ENCODE results near the gene FGFR1OP2. TPM values are rescaled to one million over a fixed set of nuclear protein-coding genes. Genes with fewer than 3 reads are reported as not detected.
"Not testable (repeated sequence)": the region's sequence is repeated elsewhere in the genome, so short reads cannot be mapped to it uniquely, and the experiment has no call there.

FGFR1OP2 gene
- 10 to 100 TPM; 28.3 to 55.4 (median 44.8) TPM for total RNA-seq

DNA sequence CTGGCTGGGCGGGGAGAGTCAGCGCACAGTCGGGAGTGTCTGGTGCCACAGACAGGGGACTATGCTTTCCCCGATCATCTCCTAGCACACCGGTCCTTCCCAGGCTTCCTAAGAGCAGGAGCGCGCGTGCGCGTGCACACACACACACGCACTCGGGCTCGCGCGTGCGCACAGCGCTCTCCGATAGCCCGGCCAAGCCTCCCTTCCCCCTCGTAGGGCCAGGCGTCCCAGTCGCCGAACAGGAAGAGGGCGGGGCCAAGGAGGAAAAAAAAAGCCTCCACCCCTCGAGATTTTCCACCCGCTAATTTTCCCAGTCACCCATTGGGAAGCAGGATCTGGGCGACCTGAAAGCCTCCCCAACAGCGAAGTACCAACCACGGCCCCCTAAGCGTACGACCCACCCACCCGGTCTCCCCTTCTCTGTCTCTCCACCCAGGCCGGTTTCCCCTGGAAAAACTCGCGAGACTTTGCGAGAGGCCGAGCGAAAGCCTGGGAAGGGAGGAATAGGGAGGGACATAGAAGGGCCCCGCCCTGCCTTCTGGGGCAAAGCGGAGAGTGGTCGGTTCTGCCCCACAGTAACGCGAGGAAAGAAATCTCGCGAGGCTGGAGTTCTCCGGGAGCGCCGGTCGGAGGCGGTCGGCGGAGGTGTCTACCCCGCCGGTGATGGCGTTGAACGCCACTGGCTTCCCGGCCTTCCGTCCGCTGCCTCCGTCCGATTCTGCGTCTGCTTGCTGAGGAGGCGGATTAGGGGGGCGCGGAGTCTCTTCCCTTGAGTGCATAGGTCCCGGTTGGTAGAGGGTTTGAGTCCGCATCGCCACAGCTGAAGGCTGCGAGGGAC is at the start of gene FGFR1OP2, which contains the start of gene INTS13:
Gene FGFR1OP2, plus strand, starts transcription at position 608 of the 838 bp plus-strand sequence. CDS start 15,689 bp downstream, outside the sequence.
Gene INTS13, minus strand, starts transcription at position 119 of the 838 bp plus-strand sequence. CDS start 1,178 bp downstream, outside the sequence.
- H3K4me3 ChIP-seq = peak within 1 kb of the TSS; percentile 55 to 83 (median 74)
- peak; percentile 90 to 95 (median 94) for ATAC-seq (replicated peaks in 6 of 8)
- in situ Hi-C loops (cut with MboI; ENCODE audit: low pct_unique_long_range_greater_than_20kb in 2 of 9, low sequenced_read_pairs in 9 of 9, unreplicated experiment in 9 of 9) = no loop called here
- WGBS, 10 experiments = 0 to 5% (median 0%) methylated on average over 1 to 16 of the region's 69 CpGs; no CpG with 5 or more reads in 3 of the 10 experiments
- peak within 1 kb of the TSS; percentile 98 to 99 for H3K27ac ChIP-seq
- H3K4me1 ChIP-seq (replicated peaks in 1 of 2) = peaks cover 9 to 13% of the 10 kb centered on the region in 2 donors

DNA sequence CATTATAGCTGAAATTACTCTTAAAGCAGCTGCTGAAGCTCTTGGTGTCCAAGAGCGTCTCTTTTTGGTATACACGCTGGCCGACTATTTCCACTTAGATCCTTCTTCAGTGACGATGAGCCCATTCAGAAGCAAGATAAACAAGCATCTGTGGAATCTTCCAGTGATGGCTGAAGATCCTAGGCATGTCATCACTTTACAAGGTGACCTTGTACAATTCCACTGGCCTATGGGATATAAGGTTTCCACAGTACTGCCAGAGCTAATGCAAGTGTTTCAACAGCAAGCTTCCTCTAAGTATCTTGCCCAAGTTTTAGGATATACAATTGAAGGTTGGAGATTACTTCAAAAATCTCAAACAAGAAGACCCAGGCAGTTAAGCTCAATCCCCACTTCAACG is 47.5 kb upstream of the FGFR1OP2 start:
- Histone ChIP-seq H3K4me1 (replicated peaks in 1 of 2) (no peaks in the 10 kb centered on the region), H3K27ac (no peak overlapping the region), H3K4me3 (no peak overlapping the region)
- WGBS, 10 experiments = 88 to 100% (median 93%) methylated on average over 2 to 5 of the region's 5 CpGs; no CpG with 5 or more reads in 5 of the 10 experiments
- in situ Hi-C loops (cut with MboI; ENCODE audit: low pct_unique_long_range_greater_than_20kb in 2 of 9, low sequenced_read_pairs in 9 of 9, unreplicated experiment in 9 of 9) = no loop called here
- ATAC-seq (replicated peaks in 6 of 8) = no peak

DNA sequence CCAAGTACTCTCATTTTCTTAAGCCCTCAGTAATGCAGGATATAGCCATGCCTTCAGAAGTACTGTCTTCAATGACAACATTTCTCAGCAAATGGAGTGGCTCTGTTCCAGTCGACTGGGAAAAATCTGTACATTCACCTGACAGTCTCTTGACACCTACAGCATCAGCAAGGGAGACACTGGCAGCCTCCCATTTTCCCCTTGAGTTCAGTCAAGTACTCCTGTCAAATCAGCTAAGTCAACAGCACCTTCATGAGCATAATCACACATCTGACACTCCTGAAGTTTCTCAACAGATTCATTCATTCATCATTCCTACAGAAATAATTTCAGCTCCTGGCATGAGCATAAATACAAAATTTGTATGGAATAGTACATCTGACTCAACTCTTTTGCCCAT is 46.6 kb upstream of the FGFR1OP2 start:
- Histone ChIP-seq H3K4me1 (replicated peaks in 1 of 2) (no peaks in the 10 kb centered on the region), H3K4me3 (no peak overlapping the region), H3K27ac (no peak overlapping the region)
- 20 to 83% (median 71%) methylated on average over 1 of the region's 1 CpG; no CpG with 5 or more reads in 4 of the 10 experiments for WGBS, 10 experiments
- no peak for ATAC-seq (replicated peaks in 6 of 8)
- in situ Hi-C loops (cut with MboI; ENCODE audit: low pct_unique_long_range_greater_than_20kb in 2 of 9, low sequenced_read_pairs in 9 of 9, unreplicated experiment in 9 of 9) = no loop called here

DNA sequence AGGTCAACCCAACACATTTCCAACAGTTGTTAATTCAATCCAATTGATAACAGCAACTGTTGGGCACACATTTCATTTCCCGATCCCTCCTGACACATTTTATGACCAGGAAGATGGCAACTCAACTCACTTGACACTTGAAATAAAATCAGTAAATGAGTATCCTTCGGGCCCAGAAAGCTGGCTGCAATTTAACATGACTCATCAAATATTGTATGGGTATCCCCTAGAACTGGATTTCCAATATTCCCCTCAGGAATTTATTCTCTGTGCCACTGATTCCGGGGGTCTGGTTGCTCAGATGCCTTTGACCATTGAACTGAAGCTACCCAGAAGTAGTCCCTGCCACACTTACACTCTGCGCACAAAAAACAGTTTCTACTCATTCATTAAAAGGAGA is 42.6 kb upstream of the FGFR1OP2 start:
- no peak overlapping the region for H3K4me3 ChIP-seq
- ATAC-seq (replicated peaks in 6 of 8) = no peak
- 77 to 100% (median 95%) methylated on average over 1 to 4 of the region's 4 CpGs for WGBS, 10 experiments
- in situ Hi-C loops (cut with MboI; ENCODE audit: low pct_unique_long_range_greater_than_20kb in 2 of 9, low sequenced_read_pairs in 9 of 9, unreplicated experiment in 9 of 9) = no loop called here
- H3K27ac ChIP-seq = no peak overlapping the region
- peaks cover 0 to 4% of the 10 kb centered on the region in 2 donors for H3K4me1 ChIP-seq (replicated peaks in 1 of 2)

DNA sequence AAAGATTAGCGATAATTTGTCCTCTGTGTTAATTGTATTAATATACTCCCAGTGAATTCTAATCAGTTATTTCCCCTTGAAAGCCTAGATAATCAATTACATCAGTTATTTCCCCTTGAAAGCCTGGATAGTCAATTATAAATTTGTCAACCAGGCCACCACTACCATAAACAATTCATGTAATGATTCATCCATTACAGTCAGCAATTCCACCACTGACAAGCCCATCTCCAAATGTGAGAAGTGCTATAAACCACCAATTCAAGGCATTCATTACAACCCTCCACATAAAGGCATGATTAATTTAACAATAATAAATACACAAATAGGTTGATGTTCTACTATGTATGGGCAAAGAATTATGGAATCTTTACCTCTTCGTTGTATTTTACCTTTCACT is 41.4 kb upstream of the FGFR1OP2 start:
- Histone ChIP-seq H3K4me1 (replicated peaks in 1 of 2) (peaks cover 0 to 4% of the 10 kb centered on the region in 2 donors), H3K4me3 (no peak overlapping the region), H3K27ac (no peak overlapping the region)
- WGBS, 10 experiments = 71 to 100% (median 95%) methylated on average over 1 to 2 of the region's 2 CpGs
- in situ Hi-C loops (cut with MboI; ENCODE audit: low pct_unique_long_range_greater_than_20kb in 2 of 9, low sequenced_read_pairs in 9 of 9, unreplicated experiment in 9 of 9) = no loop called here
- peak in 1 of 8 experiments; percentile 28 for ATAC-seq (replicated peaks in 6 of 8)

DNA sequence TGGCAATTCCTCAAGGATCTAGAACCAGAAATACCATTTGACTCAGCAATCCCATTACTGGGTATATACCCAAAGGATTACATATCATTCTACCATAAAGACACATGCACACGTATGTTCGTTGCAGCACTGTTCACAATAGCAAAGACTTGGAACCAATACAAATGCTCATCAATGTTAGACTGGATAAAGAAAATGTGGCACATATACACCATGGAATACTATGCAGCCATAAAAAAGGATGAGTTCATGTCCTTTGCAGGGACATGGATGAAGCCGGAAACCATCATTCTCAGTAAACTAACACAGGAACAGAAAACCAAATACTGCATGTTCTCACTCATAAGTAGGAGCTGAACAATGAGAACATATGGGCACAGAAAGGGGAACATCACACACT is 34.9 kb upstream of the FGFR1OP2 start:
- H3K4me1 ChIP-seq (replicated peaks in 1 of 2); H3K27ac ChIP-seq; H3K4me3 ChIP-seq; ATAC-seq (replicated peaks in 6 of 8); in situ Hi-C loops (cut with MboI; ENCODE audit: low pct_unique_long_range_greater_than_20kb in 2 of 9, low sequenced_read_pairs in 9 of 9, unreplicated experiment in 9 of 9): not testable (repeated sequence)
- WGBS, 10 experiments = no CpG with 5 or more reads among the region's 3 CpGs

DNA sequence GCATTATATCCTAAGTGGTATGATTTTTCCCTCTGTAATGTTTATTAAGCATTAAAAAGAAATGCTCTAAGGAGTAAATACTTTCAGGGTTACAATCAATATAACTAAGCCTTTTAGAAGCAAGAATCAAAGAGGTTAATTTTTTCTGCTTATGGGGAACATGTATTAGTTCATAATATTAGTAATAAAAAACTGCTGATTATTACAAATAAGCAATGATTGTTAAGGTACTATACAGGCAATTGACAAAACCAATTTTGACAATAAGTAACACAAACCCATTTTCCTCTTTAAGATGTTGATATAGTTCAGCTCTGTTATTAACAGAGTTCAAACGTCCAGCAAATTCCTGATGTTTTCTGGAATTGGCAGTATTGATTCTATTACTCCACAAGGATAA is 32.2 kb upstream of the FGFR1OP2 start:
- no peak for ATAC-seq (replicated peaks in 6 of 8)
- 50 to 100% (median 73%) methylated on average over 1 of the region's 1 CpG; no CpG with 5 or more reads in 1 of the 10 experiments for WGBS, 10 experiments
- Histone ChIP-seq H3K4me1 (replicated peaks in 1 of 2) (no peaks in the 10 kb centered on the region), H3K27ac (no peak overlapping the region), H3K4me3 (no peak overlapping the region)
- in situ Hi-C loops (cut with MboI; ENCODE audit: low pct_unique_long_range_greater_than_20kb in 2 of 9, low sequenced_read_pairs in 9 of 9, unreplicated experiment in 9 of 9) = no loop called here

DNA sequence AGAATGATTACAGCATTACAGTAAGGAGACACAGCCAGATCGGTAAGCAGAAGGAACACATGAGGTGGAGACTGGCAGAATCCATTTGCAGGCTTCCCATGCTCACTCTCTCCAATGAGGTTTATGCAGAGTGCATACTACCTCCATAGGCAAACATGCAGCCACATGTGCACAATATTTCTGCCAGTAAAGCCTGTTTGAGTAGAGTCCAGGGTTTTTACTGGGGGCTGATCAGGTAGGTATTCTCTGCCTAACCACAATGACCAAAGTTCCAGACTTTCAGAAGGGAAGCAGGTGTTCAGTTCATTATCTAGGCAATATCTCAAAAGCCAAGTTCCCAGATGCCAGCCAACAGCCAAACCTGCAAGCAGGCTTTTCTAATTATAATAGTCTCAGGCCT is 31.6 kb upstream of the FGFR1OP2 start:
- peak in 1 of 8 experiments; percentile 74 for ATAC-seq (replicated peaks in 6 of 8)
- WGBS, 10 experiments = 33 to 89% (median 67%) methylated on average over 1 of the region's 1 CpG; no CpG with 5 or more reads in 6 of the 10 experiments
- Histone ChIP-seq H3K27ac (no peak overlapping the region), H3K4me3 (no peak overlapping the region), H3K4me1 (replicated peaks in 1 of 2) (no peaks in the 10 kb centered on the region)
- in situ Hi-C loops (cut with MboI; ENCODE audit: low pct_unique_long_range_greater_than_20kb in 2 of 9, low sequenced_read_pairs in 9 of 9, unreplicated experiment in 9 of 9) = no loop called here

DNA sequence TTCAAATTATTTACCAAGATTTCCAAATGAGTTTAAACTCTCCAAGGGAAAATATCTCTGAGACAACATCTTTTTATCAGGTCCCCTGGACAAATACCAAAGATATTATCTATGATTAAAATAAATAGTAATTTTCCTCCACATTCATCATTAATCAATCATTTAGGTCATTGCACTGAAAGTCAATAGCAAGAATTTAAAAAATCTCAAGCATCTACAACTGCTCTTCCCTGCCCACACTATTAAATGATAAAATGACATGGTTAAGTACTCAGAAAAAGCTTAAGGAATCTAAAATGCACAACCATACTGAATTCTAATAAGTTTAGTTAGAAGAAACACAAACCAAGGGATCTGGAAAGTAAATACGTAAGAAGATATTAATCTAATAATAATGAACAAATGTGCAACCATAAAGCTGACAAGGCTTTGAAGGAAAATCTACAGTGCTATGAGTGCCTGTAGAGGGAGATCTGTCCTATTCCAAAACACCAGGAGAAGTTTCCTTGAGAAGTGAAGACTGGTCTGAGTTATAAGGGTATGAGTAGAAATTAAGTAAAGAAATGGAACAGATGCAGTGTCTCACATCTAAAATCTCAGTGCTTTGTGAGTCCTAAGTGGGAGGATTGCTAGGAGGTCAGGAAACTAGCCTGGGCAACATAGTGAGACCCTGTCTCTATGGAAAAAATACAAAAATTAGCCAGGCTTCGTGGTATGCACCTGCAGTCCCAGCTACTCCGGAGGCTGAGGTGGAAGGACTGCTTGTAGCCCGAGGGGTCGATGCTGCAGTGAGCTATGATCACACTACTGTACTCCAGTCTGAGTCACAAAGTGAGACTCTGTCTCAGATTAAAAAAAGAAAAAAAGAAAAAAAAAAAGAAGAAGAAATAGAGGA is 19.7 kb upstream of the FGFR1OP2 start:
- peak in 1 of 8 experiments; percentile 36 for ATAC-seq (replicated peaks in 6 of 8)
- no peak overlapping the region for H3K27ac ChIP-seq
- H3K4me3 ChIP-seq = no peak overlapping the region
- in situ Hi-C loops (cut with MboI; ENCODE audit: low pct_unique_long_range_greater_than_20kb in 2 of 9, low sequenced_read_pairs in 9 of 9, unreplicated experiment in 9 of 9) = no loop called here
- H3K4me1 ChIP-seq (replicated peaks in 1 of 2) = no peaks in the 10 kb centered on the region
- 60 to 100% (median 93%) methylated on average over 1 to 5 of the region's 5 CpGs for WGBS, 10 experiments

DNA sequence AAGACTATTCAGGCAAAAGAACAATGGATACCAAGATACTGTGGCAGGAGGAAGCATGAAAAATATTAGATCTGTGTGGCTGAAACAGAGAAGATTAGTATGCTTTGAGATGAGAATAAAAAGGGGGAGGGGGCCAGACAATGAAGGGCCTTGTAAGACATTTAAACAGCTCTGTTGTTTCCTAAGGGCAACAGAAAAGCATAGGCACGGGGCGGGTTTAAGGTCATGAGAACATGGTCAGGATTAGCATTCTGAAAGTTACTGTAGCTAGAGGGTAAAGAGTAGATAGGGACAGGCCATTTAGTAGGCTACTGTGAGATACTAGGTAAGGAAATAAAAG is 19.1 kb upstream of the FGFR1OP2 start:
- Histone ChIP-seq H3K4me1 (replicated peaks in 1 of 2) (no peaks in the 10 kb centered on the region), H3K4me3 (no peak overlapping the region), H3K27ac (no peak overlapping the region)
- WGBS, 10 experiments = 61 to 100% (median 82%) methylated on average over 2 of the region's 2 CpGs; no CpG with 5 or more reads in 3 of the 10 experiments
- in situ Hi-C loops (cut with MboI; ENCODE audit: low pct_unique_long_range_greater_than_20kb in 2 of 9, low sequenced_read_pairs in 9 of 9, unreplicated experiment in 9 of 9) = no loop called here
- ATAC-seq (replicated peaks in 6 of 8) = no peak

DNA sequence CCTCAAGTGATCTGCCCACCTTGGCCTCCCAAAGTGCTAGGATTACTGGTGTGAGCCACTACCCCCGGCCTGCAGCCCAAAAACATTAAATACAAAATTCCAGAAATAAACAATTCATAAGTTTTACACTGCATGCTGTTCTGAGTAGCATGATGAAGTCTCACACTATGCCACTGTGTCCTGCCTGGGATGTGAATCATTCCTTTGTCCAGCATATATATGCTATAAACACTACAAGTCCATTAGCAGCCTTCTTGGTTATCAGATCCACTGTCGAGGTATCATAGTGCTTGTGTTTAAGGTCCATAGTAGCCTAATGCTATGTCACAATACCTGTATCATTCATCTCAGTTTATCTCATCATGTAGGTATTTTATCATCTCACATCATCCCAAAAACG is 16.4 kb upstream of the FGFR1OP2 start:
- in situ Hi-C loops (cut with MboI; ENCODE audit: low pct_unique_long_range_greater_than_20kb in 2 of 9, low sequenced_read_pairs in 9 of 9, unreplicated experiment in 9 of 9) = no loop called here

DNA sequence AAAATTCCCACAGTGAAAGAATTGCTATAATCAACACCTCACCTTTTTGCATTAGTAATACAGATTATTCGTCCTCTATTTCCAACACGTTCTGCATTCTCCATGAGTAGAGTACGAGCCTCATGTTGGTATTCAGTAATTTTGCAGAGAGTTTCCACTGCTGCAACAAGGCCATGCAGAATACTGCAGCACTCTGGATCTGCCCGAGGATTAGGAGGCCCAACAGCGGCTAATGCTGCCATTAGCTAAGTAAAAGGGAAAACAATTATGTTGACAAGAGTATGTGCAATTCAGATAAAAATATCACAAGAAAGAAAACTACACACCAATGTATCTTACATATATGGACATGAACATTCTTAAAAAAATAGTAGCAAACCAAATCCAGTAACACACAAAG is 9.6 kb upstream of the FGFR1OP2 start:
- no peak overlapping the region for H3K27ac ChIP-seq
- ATAC-seq (replicated peaks in 6 of 8) = no peak
- H3K4me1 ChIP-seq (replicated peaks in 1 of 2) = peaks cover 0 to 2% of the 10 kb centered on the region in 2 donors
- H3K4me3 ChIP-seq = no peak overlapping the region
- 75 to 100% (median 93%) methylated on average over 1 to 5 of the region's 5 CpGs for WGBS, 10 experiments
- in situ Hi-C loops (cut with MboI; ENCODE audit: low pct_unique_long_range_greater_than_20kb in 2 of 9, low sequenced_read_pairs in 9 of 9, unreplicated experiment in 9 of 9) = no loop called here

More for the DNA sequence above, 16.4 kb upstream of the FGFR1OP2 start:
- Histone ChIP-seq H3K4me1 (replicated peaks in 1 of 2) (no peaks in the 10 kb centered on the region), H3K4me3 (no peak overlapping the region), H3K27ac (no peak overlapping the region)
- WGBS, 10 experiments = 56 to 100% (median 90%) methylated on average over 1 to 3 of the region's 3 CpGs; no CpG with 5 or more reads in 3 of the 10 experiments
- no peak for ATAC-seq (replicated peaks in 6 of 8)

DNA sequence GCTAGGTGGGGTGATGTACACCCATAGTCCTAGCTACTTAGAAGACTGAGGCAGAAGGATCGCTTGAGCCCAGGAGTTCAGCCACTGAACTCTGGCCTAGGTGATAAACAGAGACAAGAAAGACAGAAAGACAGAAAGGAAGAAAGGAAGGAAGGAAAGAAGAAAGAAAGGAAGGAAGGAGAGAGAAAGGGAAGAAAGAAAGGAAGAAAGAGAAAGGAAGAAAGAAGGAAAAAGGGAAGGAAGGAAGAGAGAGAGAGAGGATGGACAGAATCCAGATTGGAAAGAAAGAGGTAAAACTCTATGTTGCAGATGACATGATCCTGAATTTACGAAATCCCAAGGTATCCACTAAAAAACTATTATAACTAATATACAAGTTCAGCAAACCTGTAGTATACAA is 8.7 kb upstream of the FGFR1OP2 start:
- Histone ChIP-seq H3K4me1 (replicated peaks in 1 of 2) (peaks cover 0 to 2% of the 10 kb centered on the region in 2 donors), H3K27ac (no peak overlapping the region), H3K4me3 (no peak overlapping the region)
- 90 to 100% (median 97%) methylated on average over 1 to 2 of the region's 2 CpGs for WGBS, 10 experiments
- in situ Hi-C loops (cut with MboI; ENCODE audit: low pct_unique_long_range_greater_than_20kb in 2 of 9, low sequenced_read_pairs in 9 of 9, unreplicated experiment in 9 of 9) = no loop called here
- no peak for ATAC-seq (replicated peaks in 6 of 8)
